K562 (cell line): Measurements from ENCODE around the gene ALG6.

Experiments
- BRCA1 ChIP-seq, 2 experiments: fragments of 450-650 bp in 1 of 2; sonication (generic) in 1 of 2; formaldehyde crosslinking in 1 of 2; IDR thresholded peaks; 2 replicates each; pipeline versions ENCODE4 v1.5.0 to v1.6.1; 2017 to 2020; ENCODE audit warnings: mild to moderate bottlenecking in 1 of 2, missing genetic modification reagents in 1 of 2
- CBX5 ChIP-seq: IDR thresholded peaks from 2 replicates; pipeline ENCODE4 v1.6.1; 2014; ENCODE audit warnings: low read depth, borderline replicate concordance
- CTCF ChIP-seq, 3 experiments: IDR thresholded peaks in 2 of 3; conservative IDR thresholded peaks in 1 of 3; 2 replicates each; pipeline ENCODE4 v1.5.1; 2011 to 2012; ENCODE audit warnings: low read length in 3 of 3, mild to moderate bottlenecking in 3 of 3, control low read depth in 2 of 3, improper control_type of control experiment in 1 of 3, inconsistent platforms in 1 of 3, low read depth in 1 of 3, mixed read lengths in 1 of 3, moderate library complexity in 1 of 3; ENCODE audit not compliant: insufficient read depth in 2 of 3
- ERF ChIP-seq: fragments of 450-650 bp; formaldehyde crosslinking; IDR thresholded peaks from 2 replicates; pipeline ENCODE4 v1.4.0; 2020; ENCODE audit warnings: mild to moderate bottlenecking, mixed read lengths
- EZH2 ChIP-seq: IDR thresholded peaks from 2 replicates; pipeline ENCODE4 v1.6.1; 2012; ENCODE audit warnings: low read depth, mild to moderate bottlenecking, inconsistent platforms, low read length, borderline replicate concordance
- FOS ChIP-seq: IDR thresholded peaks from 3 replicates; pipeline ENCODE4 v1.6.1; 2011; ENCODE audit not compliant: insufficient read length; ENCODE audit errors: extremely low read depth
- JUNB ChIP-seq: fragments of 450-650 bp; formaldehyde crosslinking; conservative IDR thresholded peaks from 2 replicates; pipeline ENCODE4 v1.4.0; 2020; ENCODE audit warnings: mild to moderate bottlenecking
- MTA1 ChIP-seq: fragments of 450-650 bp; IDR thresholded peaks from 2 replicates; pipeline ENCODE4 v1.6.1; 2017; ENCODE audit warnings: borderline replicate concordance
- POLR2A ChIP-seq: fragments of 450-650 bp; conservative IDR thresholded peaks from 2 replicates; pipeline ENCODE4 v1.6.1; 2016
- SP2 ChIP-seq: IDR thresholded peaks from 2 replicates; pipeline ENCODE4 v1.6.1; 2011; ENCODE audit warnings: mild to moderate bottlenecking, low read depth, low read length, moderate library complexity; ENCODE audit not compliant: poor library complexity, severe bottlenecking; ENCODE audit errors: extremely low read depth
- ZBTB33 ChIP-seq: sonication (generic); formaldehyde crosslinking; IDR thresholded peaks from 2 replicates; pipeline ENCODE4 v1.8.1; 2023; ENCODE audit warnings: mild to moderate bottlenecking, missing genetic modification reagents
- ZNF253 ChIP-seq: fragments of 250-450 bp; sonication (Bioruptor Pico); conservative IDR thresholded peaks from 2 replicates; pipeline ENCODE4 v1.6.1; 2021; ENCODE audit warnings: mild to moderate bottlenecking
- ZNF764 ChIP-seq: fragments of 250-450 bp; sonication (Bioruptor Pico); IDR thresholded peaks from 2 replicates; pipeline ENCODE4 v1.4.0; 2020; ENCODE audit warnings: low read depth, mild to moderate bottlenecking, moderate library complexity
- TF ChIP-seq, protein P1 (sequence below): sonication (generic); formaldehyde crosslinking; IDR thresholded peaks from 2 replicates; pipeline ENCODE4 v1.9.0; 2022; ENCODE audit warnings: mild to moderate bottlenecking, missing genetic modification reagents

- TF ChIP-seq ERF (CRISPR knock-in tag) (no peak), FOS (no peak), BRCA1 (IDR thresholded peaks at IDR 0.05) (no peak), BRCA1 (CRISPR knock-in tag; IDR thresholded peaks at IDR 0.05) (no peak), POLR2A (no peak), CTCF (IDR thresholded peaks at IDR 0.05 in 2 of 3, conservative IDR thresholded peaks at IDR 0.05 in 1 of 3; ENCODE audit: insufficient read depth in 2 of 3, low read depth in 1 of 3, low read length in 3 of 3) (no peak), MTA1 (no peak), EZH2 (no peak), ZNF764 (CRISPR knock-in tag) (no peak), ZNF253 (CRISPR knock-in tag) (no peak), JUNB (CRISPR knock-in tag) (no peak), ZBTB33 (CRISPR knock-in tag) (no peak), SP2 (no peak), CBX5 (no peak)
- TF ChIP-seq, protein P1, sequence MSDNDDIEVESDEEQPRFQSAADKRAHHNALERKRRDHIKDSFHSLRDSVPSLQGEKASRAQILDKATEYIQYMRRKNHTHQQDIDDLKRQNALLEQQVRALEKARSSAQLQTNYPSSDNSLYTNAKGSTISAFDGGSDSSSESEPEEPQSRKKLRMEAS = no peak
Measured at GRCh38 chr1:63330331-63330916, 37.0 kb upstream of the ALG6 start.
